RWPE1 (cell line): Measurements from ENCODE around the gene CALN1.

ENCODE experiments used
- CTCF ChIA-PET: fragments of 350-600 bp; sonication (Branson Sonifier 250); formaldehyde crosslinking; extraction: SDS; loops from one replicate; lab custom pipeline; 2021; lab: Yijun Ruan, JAX
- POLR2A ChIA-PET: fragments of 400-600 bp; formaldehyde crosslinking; extraction: SDS; loops from one replicate; lab custom pipeline; 2020; ENCODE audit warnings: antibody characterized with exemption; ENCODE audit not compliant: low non-redundant PET; lab: Yijun Ruan, JAX
- DNase-seq: peaks from one replicate; pipeline ENCODE4 v3.0.0; 2012; ENCODE audit warnings: low spot score
- H3K27ac ChIP-seq: fragments of 450-650 bp; 2 replicates; pipeline ENCODE4 v1.5.1; 2017
- TF ChIP-seq, protein P1 (sequence below): fragments of 450-650 bp; conservative IDR thresholded peaks from 2 replicates; pipeline ENCODE4 v1.5.1; 2017; ENCODE audit warnings: low read depth, mild to moderate bottlenecking

Gene CALN1

DNA sequence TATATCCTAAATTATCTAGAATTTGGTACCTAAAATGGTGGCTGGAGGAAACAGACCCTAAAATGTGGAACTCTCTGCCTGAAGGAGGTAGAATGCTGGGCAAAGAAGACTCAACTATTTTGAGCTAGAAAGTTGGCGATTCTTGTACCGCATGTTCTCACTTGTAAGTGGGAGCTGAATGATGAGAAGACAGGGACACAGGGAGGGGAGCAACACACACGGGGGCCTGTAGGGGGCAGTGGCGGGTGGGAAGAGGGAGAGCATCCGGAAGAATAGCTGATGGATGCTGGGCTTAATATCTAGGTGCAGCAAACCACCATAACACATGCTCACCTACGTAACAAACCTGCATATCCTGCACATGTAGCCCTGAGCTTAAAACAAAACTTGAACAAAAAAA is 250.6 kb downstream of the CALN1 start:
- POLR2A ChIA-PET, result no interaction called here
- TF ChIP-seq, protein P1, sequence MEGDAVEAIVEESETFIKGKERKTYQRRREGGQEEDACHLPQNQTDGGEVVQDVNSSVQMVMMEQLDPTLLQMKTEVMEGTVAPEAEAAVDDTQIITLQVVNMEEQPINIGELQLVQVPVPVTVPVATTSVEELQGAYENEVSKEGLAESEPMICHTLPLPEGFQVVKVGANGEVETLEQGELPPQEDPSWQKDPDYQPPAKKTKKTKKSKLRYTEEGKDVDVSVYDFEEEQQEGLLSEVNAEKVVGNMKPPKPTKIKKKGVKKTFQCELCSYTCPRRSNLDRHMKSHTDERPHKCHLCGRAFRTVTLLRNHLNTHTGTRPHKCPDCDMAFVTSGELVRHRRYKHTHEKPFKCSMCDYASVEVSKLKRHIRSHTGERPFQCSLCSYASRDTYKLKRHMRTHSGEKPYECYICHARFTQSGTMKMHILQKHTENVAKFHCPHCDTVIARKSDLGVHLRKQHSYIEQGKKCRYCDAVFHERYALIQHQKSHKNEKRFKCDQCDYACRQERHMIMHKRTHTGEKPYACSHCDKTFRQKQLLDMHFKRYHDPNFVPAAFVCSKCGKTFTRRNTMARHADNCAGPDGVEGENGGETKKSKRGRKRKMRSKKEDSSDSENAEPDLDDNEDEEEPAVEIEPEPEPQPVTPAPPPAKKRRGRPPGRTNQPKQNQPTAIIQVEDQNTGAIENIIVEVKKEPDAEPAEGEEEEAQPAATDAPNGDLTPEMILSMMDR, result no peak
- CTCF ChIA-PET, result interaction anchor here (1.0 kb wide), 1 partner anchor 333 kb away, joined by 6 read pairs; no protein-coding TSS in a partner anchor
- no peak for DNase-seq
- H3K27ac ChIP-seq, result no peak overlapping the region

DNA sequence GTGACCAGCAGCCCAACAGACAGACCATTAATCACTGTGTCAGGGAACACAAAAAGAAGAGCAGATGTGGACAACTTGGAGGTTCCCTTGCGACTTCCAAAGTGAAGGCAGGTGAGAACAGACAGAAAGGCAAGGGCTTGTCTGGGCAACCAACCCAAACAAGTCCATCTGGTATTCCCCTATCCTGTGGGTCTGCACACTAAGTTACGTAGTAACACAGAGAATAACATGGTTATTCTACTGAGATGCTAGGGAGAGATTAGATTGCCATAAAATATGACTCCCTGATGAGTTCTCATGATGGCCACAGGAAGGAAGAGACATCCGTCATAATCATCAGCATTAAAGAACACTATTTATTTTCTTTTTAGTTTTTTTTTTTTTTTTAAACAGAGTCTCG is 252.2 kb downstream of the CALN1 start:
- ChIA-PET CTCF (no interaction called here), POLR2A (no interaction called here)
- TF ChIP-seq, protein P1, result no peak
- DNase-seq, result no peak
- H3K27ac ChIP-seq, result no peak overlapping the region

DNA sequence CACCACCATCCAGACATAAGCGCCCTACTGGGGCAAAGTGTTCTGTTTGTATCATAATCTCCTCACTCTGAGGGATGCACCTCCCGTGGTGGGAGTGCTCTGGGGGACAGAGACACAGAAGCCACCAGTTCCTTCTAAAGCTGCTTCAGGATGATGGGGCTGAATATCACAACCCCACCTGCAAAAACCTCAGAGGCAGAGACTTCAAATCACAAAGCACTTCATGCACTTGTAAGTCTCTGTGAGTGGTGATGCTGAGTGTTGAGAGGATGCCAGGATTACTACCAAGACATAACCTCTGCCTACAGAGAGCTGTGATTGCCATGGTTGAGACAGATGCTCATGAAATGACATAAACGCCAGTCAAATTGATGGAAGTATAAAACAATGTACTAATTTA is 255.5 kb downstream of the CALN1 start:
- DNase-seq, result no peak
- POLR2A ChIA-PET, result no interaction called here
- TF ChIP-seq, protein P1, result no peak
- CTCF ChIA-PET, result interaction anchor here (0.6 to 0.7 kb wide), 2 partner anchors 383 to 1298 kb away, joined by 3 to 4 read pairs; no protein-coding TSS in a partner anchor
- H3K27ac ChIP-seq, result no peak overlapping the region

DNA sequence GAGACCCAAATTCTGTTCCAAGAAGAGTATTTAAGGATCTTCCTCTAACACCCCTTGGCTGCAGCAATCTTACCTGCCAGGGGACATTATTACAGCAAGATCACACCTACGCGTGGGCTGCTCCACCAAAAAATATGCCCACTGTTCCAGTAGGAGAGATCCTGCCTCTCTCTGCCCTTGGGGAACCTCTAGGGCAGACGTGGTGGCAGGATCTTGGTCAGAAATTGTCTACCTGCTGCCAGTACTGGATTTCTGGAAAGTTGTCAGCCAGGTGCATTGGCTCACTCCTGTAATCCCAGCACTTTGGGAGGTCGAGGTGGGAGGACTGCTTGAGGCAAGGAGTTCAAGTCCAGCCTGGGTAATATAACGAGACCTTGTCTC is 259.0 kb downstream of the CALN1 start:
- DNase-seq, result no peak
- TF ChIP-seq, protein P1, result no peak
- POLR2A ChIA-PET, result no interaction called here
- CTCF ChIA-PET, result no interaction called here
- H3K27ac ChIP-seq, result no peak overlapping the region

DNA sequence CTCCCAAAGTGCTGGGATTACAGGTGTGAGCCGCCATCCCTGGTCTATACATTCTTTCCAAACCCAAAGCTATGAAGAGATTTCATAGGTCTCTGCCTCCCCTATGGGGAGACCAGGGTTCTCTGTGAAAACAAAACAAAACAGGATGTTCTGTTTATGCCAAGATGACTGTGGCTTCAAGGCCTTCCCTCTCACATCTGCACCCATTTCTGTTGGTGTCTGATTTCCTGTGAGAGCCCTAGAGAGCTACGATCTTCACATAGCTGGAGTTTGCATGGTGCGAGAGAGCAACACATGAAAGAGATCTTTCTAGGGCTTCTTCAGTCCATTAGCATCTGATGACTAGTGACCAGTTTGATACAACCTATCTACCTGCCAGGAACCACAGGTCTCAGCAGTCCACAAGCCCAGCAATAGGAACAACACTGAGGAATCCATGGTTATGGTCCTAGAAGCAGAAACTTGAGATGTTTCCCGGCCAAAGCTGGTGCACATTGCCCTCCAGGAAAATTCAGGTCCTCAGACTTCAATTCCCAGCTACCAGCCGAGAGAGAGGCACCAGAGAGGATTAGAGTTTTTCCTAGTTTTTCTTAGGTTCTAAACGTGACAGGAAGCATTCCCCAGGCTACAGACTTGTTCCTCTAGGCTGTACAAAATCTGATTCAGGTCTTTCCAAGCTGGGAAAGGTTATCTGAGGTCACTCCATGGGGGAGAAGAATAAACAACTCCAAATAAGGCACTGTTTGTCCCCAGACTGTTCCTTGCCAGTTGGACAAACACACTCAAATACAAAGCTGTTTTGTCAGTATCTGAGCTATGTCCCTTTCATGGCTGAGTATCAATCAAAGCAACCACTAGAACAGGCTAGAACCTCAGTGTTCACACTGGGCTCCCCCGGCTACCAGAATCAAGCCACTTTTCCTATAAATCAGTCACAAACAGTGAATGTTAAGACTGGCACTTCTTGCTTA is 259.7 kb downstream of the CALN1 start:
- H3K27ac ChIP-seq, result no peak overlapping the region
- TF ChIP-seq, protein P1, result no peak
- POLR2A ChIA-PET, result no interaction called here
- CTCF ChIA-PET, result no interaction called here
- no peak for DNase-seq

DNA sequence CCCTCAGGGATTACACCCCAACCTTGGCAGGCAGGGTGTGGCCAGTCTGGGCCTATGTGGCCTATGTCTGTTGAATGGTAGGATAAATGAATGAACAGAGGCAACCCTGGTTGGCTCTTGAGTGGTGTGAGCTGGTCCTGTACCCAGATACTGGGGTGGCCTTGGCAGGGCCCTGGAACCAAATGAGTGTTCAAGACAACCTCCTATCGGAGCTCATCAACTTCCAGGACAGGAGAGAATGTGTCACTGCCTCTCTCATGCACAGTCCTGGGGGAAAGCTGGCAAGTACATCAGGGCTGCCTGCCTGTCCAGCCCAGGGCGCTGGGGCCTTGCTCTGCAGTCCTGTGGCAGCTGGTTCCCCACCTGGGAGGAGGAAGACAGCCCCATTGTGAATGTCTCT is 271.6 kb downstream of the CALN1 start:
- ChIA-PET POLR2A (no interaction called here), CTCF (no interaction called here)
- TF ChIP-seq, protein P1, result no peak

More for the DNA sequence above, 271.6 kb downstream of the CALN1 start:
- no peak overlapping the region for H3K27ac ChIP-seq
- DNase-seq, result no peak
